B cell (primary cell): ENCODE measurements around the gene ZDHHC18. TPM values are rescaled to one million over a fixed set of nuclear protein-coding genes. Genes with fewer than 3 reads are reported as not detected.

Experiments used
- ATAC-seq: fragments of 200-7000 bp; cut with Tn5 transposase; one replicate; pipeline ENCODE4 v1.10.0; 2021; ENCODE audit warnings: low read depth, mild to moderate bottlenecking, moderate number of reproducible peaks, moderate library complexity
- CTCF ChIA-PET: fragments of 350-600 bp; sonication (Branson Sonifier 250); formaldehyde crosslinking; loops from one replicate; lab custom pipeline; 2021; ENCODE audit warnings: antibody characterized with exemption, inconsistent platforms; lab: Charles Lee
- POLR2A ChIA-PET: fragments of 350-600 bp; sonication (Branson Sonifier 250); formaldehyde crosslinking; loops from one replicate; lab custom pipeline; 2021; ENCODE audit warnings: antibody characterized with exemption; lab: Charles Lee
- DNase-seq: peaks from one replicate; pipeline ENCODE4 v3.0.0; 2013
- H2AFZ ChIP-seq: 2 replicates; pipeline ENCODE4 v1.6.1; 2012; ENCODE audit warnings: mild to moderate bottlenecking, low read depth, low read length; ENCODE audit not compliant: insufficient read depth, poor library complexity, severe bottlenecking
- H3K27ac ChIP-seq, 2 donors: 1 replicate in 1 of 2; 2 replicates in 1 of 2; pipeline ENCODE4 v1.5.1; 2012 to 2013; ENCODE audit warnings: low read length in 2 of 2, mild to moderate bottlenecking in 2 of 2, moderate library complexity in 1 of 2
- H3K27me3 ChIP-seq, 4 experiments: fragments of 200-600 bp in 1 of 4; sonication (generic) in 1 of 4; replicated peaks in 1 of 4; 1 replicate in 2 of 4; 2 replicates in 2 of 4; pipeline versions ENCODE4 v1.6.1 to v1.7.0; 2013 to 2016; ENCODE audit warnings: low read length in 3 of 4, mild to moderate bottlenecking in 2 of 4, mixed read lengths in 1 of 4, moderate library complexity in 1 of 4; ENCODE audit not compliant: insufficient read depth in 4 of 4, control insufficient read depth in 3 of 4; ENCODE audit errors: control extremely low read depth in 1 of 4
- H3K36me3 ChIP-seq, 2 experiments: replicated peaks in 1 of 2; 1 replicate in 1 of 2; 2 replicates in 1 of 2; pipeline versions ENCODE4 v1.6.1 to v1.7.1; 2013; ENCODE audit warnings: low read length in 1 of 2; ENCODE audit not compliant: insufficient read depth in 2 of 2, control insufficient read depth in 1 of 2; ENCODE audit errors: control extremely low read depth in 1 of 2, extremely low read depth in 1 of 2
- H3K4me1 ChIP-seq, 2 donors: fragments of 200-600 bp in 1 of 2; sonication (generic) in 1 of 2; 1 replicate in 1 of 2; 2 replicates in 1 of 2; pipeline versions ENCODE4 v1.5.1 to v1.6.1; 2013 to 2017; ENCODE audit warnings: low read length in 2 of 2; ENCODE audit not compliant: control insufficient read depth in 2 of 2, insufficient read depth in 2 of 2
- H3K4me2 ChIP-seq: replicated peaks from 2 replicates; pipeline ENCODE3; 2012; ENCODE audit warnings: mild to moderate bottlenecking, low read depth, low read length; ENCODE audit not compliant: poor library complexity, severe bottlenecking
- H3K4me3 ChIP-seq, 5 experiments: fragments of 200-600 bp in 1 of 5; sonication (generic) in 1 of 5; 1 replicate in 3 of 5; 2 replicates in 2 of 5; pipeline versions ENCODE4 v1.5.1 to v1.7.0; 2011 to 2016; ENCODE audit warnings: low read length in 4 of 5, mild to moderate bottlenecking in 4 of 5, low read depth in 2 of 5, control low read depth in 1 of 5, moderate library complexity in 1 of 5; ENCODE audit not compliant: insufficient read depth in 1 of 5; ENCODE audit errors: control extremely low read depth in 1 of 5, extremely low read depth in 1 of 5
- H3K79me2 ChIP-seq: fragments of 200-600 bp; sonication (generic); one replicate; pipeline ENCODE4 v1.6.0; 2016; ENCODE audit warnings: low read length; ENCODE audit not compliant: control insufficient read depth, insufficient read depth
- H3K9ac ChIP-seq: fragments of 200-600 bp; sonication (generic); 2 replicates; pipeline ENCODE4 v1.6.1; 2017; ENCODE audit warnings: mild to moderate bottlenecking, low read length, moderate library complexity
- H3K9me3 ChIP-seq, 3 donors: one replicate each; pipeline versions ENCODE4 v1.6.1 to v1.7.1; 2013; ENCODE audit warnings: low read length in 2 of 3; ENCODE audit not compliant: control insufficient read depth in 2 of 3, insufficient read depth in 1 of 3; ENCODE audit errors: control extremely low read depth in 1 of 3
- H4K20me1 ChIP-seq: 2 replicates; pipeline ENCODE4 v1.6.0; 2012; ENCODE audit warnings: mild to moderate bottlenecking, low read length; ENCODE audit not compliant: insufficient read depth, control insufficient read depth, poor library complexity, severe bottlenecking
- H3K27ac Mint-ChIP-seq: one replicate; pipeline ENCODE4 v1.8.0; 2021; ENCODE audit warnings: mixed read lengths
- H3K27me3 Mint-ChIP-seq: one replicate; pipeline ENCODE4 v1.8.0; 2021; ENCODE audit warnings: mixed read lengths
- H3K4me1 Mint-ChIP-seq: one replicate; pipeline ENCODE4 v1.8.0; 2021; ENCODE audit warnings: mixed read lengths
- H3K4me3 Mint-ChIP-seq: one replicate; pipeline ENCODE4 v1.8.0; 2021; ENCODE audit warnings: mixed read lengths
- H3K9me3 Mint-ChIP-seq: one replicate; pipeline ENCODE4 v1.8.0; 2022; ENCODE audit warnings: mixed read lengths; ENCODE audit not compliant: insufficient read depth
- EZH2 ChIP-seq: IDR thresholded peaks from 2 replicates; pipeline ENCODE4 v1.6.1; 2012; ENCODE audit warnings: borderline replicate concordance, low read depth, mild to moderate bottlenecking, moderate library complexity, low read length; ENCODE audit not compliant: insufficient read depth, poor library complexity, severe bottlenecking
- WGBS: methylation state at CpG from one replicate; pipeline ENCODE4 v1.1.5; 2013; ENCODE audit warnings: missing lambda C conversion rate; ENCODE audit not compliant: insufficient coverage; 5-methylcytosine and 5-hydroxymethylcytosine counted together
- intact Hi-C: fragments of 100-400 bp; cut with micrococcal nuclease; formaldehyde crosslinking; loops from one replicate; pipeline ENCODE4 v1.10.0; 2022
- polyA plus RNA-seq: library from polyadenylated mRNA; depleted of rRNA; stranded (reverse); fragments of >200 nt; gene quantifications from 2 replicates; pipeline ENCODE4 v1.2.3, GENCODE V29; 2012
- total RNA-seq, 2 donors: library from RNA; stranded (reverse); fragments of 120-200 nt in 1 of 2; gene quantifications; 1 replicate in 1 of 2; 2 replicates in 1 of 2; pipeline versions ENCODE4 v1.2.3 to v1.2.4, GENCODE V29; 2013 to 2022
- TF ChIP-seq, protein P1 (sequence below): fragments of 200-600 bp; IDR thresholded peaks from one replicate; pipeline ENCODE4 v1.8.0; 2022; ENCODE audit warnings: antibody characterized with exemption, mild to moderate bottlenecking

ZDHHC18 gene
- total and polyA plus RNA-seq, 2 donors (not counting 1 experiment from before 2014, with no cell fraction given), result 25.8 to 30.8 TPM

DNA sequence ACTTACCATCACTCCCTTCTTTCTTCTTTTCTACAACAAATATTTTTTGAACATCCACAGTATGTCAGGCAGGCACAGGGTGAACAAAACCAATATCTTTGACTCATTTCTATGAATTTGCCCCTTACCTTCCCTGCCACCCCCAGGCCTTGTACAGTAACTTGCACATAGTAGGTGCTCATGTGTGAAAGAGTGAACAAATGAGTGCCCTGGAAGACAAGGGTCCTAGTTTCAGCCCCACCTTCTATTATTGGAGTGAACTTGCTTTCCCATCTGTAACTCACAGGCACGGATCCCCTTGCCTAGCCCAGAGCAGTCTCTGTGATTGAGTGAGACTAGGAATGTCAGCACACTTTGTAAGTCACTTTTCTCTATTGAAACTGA is 12.8 kb downstream of the ZDHHC18 start:
- Mint-ChIP-seq H3K27ac (peak overlapping the region; percentile 86), H3K4me1 (peaks cover 21% of the 10 kb centered on the region), H3K9me3 (no peaks in the 10 kb centered on the region), H3K27me3 (no peaks in the 10 kb centered on the region), H3K4me3 (peak overlapping the region; percentile 50)
- CTCF ChIA-PET, result interaction anchor here (0.6 to 10.2 kb wide), 12 partner anchors 8 to 298 kb away, joined by 3 to 153 read pairs (median 4); partner anchors contain the start of gene ZDHHC18
- Histone ChIP-seq H3K4me3 (no peak overlapping the region), H3K4me2 (peak overlapping the region; percentile 18), H3K36me3 (peaks cover 8 to 28% of the 10 kb centered on the region in 2 experiments), H3K4me1 (peaks cover 15 to 18% of the 10 kb centered on the region in 2 donors), H4K20me1 (no peaks in the 10 kb centered on the region), H3K27me3 (no peaks in the 10 kb centered on the region), H3K79me2 (peaks cover 11% of the 10 kb centered on the region), H3K9ac (no peak overlapping the region), H3K9me3 (no peaks in the 10 kb centered on the region), H3K27ac (peak overlapping the region; percentile 66 to 87), H2AFZ (no peak overlapping the region)
- no CpG with 5 or more reads among the region's 1 CpG for WGBS
- POLR2A ChIA-PET, result interaction anchor here (0.6 to 0.9 kb wide), 2 partner anchors 18 to 27 kb away, joined by 4 to 7 read pairs; no protein-coding TSS in a partner anchor
- intact Hi-C loops, result loop anchor here (1.0 kb wide), 1 partner anchor 19 kb away; no protein-coding TSS in a partner anchor
- ATAC-seq (no peak), DNase-seq (no peak)
- TF ChIP-seq, protein P1, sequence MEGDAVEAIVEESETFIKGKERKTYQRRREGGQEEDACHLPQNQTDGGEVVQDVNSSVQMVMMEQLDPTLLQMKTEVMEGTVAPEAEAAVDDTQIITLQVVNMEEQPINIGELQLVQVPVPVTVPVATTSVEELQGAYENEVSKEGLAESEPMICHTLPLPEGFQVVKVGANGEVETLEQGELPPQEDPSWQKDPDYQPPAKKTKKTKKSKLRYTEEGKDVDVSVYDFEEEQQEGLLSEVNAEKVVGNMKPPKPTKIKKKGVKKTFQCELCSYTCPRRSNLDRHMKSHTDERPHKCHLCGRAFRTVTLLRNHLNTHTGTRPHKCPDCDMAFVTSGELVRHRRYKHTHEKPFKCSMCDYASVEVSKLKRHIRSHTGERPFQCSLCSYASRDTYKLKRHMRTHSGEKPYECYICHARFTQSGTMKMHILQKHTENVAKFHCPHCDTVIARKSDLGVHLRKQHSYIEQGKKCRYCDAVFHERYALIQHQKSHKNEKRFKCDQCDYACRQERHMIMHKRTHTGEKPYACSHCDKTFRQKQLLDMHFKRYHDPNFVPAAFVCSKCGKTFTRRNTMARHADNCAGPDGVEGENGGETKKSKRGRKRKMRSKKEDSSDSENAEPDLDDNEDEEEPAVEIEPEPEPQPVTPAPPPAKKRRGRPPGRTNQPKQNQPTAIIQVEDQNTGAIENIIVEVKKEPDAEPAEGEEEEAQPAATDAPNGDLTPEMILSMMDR, result no peak
- TF ChIP-seq EZH2, result no peak

DNA sequence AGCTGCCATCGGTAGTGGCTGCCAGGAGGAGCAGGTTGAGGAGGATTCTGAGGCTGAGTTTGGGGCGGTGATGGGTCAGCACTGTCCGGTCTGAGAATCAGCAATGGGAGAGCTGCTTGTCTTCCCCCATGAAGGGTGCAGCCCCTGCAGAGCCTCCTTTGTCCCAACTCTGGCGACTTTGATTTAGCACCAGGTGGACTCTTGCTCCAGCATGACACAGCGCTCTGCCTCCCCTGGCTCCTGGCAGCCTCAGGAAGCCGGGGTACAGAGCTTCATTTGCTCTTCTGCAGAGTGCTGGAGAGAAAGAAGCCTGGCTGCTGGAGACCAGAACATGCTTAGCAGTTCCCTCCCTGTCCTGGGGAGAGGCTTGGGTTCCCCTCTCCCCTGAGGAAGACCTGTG is 13.3 kb downstream of the ZDHHC18 start:
- Histone ChIP-seq H3K36me3 (peaks cover 7 to 23% of the 10 kb centered on the region in 2 experiments), H2AFZ (no peak overlapping the region), H3K79me2 (peaks cover 7% of the 10 kb centered on the region), H3K9me3 (no peaks in the 10 kb centered on the region), H3K9ac (no peak overlapping the region), H3K4me1 (peaks cover 12 to 15% of the 10 kb centered on the region in 2 donors), H3K27me3 (no peaks in the 10 kb centered on the region), H3K27ac (peak overlapping the region in 1 of 2 donors; percentile 87), H3K4me3 (no peak overlapping the region), H3K4me2 (no peak overlapping the region), H4K20me1 (no peaks in the 10 kb centered on the region)
- Mint-ChIP-seq H3K9me3 (no peaks in the 10 kb centered on the region), H3K4me1 (peaks cover 16% of the 10 kb centered on the region), H3K27ac (no peak overlapping the region), H3K4me3 (no peak overlapping the region), H3K27me3 (no peaks in the 10 kb centered on the region)
- ChIA-PET CTCF (interaction anchor here (1.0 to 10.2 kb wide), 5 partner anchors 8 to 31 kb away, joined by 3 to 153 read pairs (median 4); partner anchors contain the start of gene ZDHHC18), POLR2A (no interaction called here)
- intact Hi-C loops, result loop anchor here (1.0 kb wide), 1 partner anchor 19 kb away; no protein-coding TSS in a partner anchor
- TF ChIP-seq, protein P1, result no peak
- no peak for TF ChIP-seq EZH2
- ATAC-seq (no peak), DNase-seq (no peak)
- 76% methylated on average over 6 of the region's 6 CpGs for WGBS
